HG02943 (cell line): Measurements from ENCODE around the gene WNT2B.

ENCODE experiments used
- ATAC-seq: cut with Tn5 transposase; IDR thresholded peaks from one replicate; pipeline ENCODE4 v1.9.1; 2021; ENCODE audit warnings: mild to moderate bottlenecking, low read depth, moderate library complexity; ENCODE audit not compliant: unreplicated experiment

The WNT2B gene

DNA sequence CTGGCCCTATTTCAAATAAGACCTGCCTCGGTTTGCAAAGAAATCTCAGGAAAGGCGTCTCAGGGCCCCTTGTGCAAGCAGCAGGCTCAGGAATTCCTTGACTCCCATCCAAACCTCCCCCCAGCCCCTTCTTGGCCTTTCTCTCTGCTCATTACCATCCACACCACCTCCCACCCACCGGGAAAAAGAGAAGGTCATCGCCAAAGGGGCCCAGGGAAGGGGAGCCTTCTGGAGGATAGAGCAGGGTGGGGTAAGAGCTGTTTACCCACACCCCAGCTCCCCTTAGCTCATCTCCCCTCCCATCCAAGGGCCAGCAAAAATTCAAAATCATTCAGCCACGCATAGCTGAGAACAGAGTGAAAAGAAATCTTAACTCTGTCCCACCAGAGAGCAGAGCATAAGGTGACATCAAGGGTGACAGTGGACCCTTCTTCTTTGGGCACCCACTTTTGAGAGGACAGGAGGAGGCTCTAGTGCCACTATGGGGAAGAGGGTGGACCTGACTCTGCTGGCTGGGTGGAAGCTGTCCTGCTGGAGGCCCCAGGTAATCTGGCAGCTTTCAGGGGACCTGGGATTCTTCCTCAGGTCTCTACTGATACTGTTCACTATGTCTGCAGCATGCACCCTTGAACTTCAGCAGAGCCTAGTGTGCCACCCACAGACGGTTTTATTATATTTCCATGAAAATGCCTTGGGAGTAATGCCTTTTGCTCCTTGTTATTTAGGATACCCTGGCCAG, 3.9 kb upstream of the WNT2B start:
- no peak for ATAC-seq

- ATAC-seq = no peak
Observed at GRCh38 chr1:112505400-112505785, 3.4 kb upstream of the WNT2B start.

- ATAC-seq = no peak
Observed at GRCh38 chr1:112505878-112506277, 2.9 kb upstream of the WNT2B start.

- no peak for ATAC-seq
Observed at GRCh38 chr1:112506306-112506705, 2.5 kb upstream of the WNT2B start.

- ATAC-seq = no peak
Observed at GRCh38 chr1:112506731-112507130, 2.0 kb upstream of the WNT2B start.

GRCh38 chr1:112507336-112507735, 1.4 kb upstream of the WNT2B start:
- no peak for ATAC-seq

DNA sequence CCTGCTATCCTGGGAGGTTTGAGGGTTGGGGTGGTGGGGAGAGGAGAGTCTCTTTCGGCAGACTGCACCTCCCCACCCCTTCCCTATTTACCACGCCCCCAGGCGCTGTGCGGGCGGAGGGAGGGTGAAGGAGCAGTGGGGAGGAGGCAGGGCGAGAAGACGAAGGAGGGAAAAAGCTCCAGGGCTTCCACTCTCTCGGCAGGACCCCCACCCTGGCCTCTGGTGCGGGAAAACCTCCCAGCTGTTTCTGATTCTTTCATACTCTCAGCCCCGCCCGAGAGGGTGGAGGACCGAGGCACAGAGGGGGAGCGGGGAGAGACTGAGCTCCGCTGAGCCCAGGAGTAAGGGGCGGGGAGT, 866 bp upstream of the WNT2B start:
- no peak for ATAC-seq

- no peak for ATAC-seq
Observed at GRCh38 chr1:112509005-112509659, 367 bp downstream of the WNT2B start.

- no peak for ATAC-seq
Observed at GRCh38 chr1:112509660-112510178, 954 bp downstream of the WNT2B start.

DNA sequence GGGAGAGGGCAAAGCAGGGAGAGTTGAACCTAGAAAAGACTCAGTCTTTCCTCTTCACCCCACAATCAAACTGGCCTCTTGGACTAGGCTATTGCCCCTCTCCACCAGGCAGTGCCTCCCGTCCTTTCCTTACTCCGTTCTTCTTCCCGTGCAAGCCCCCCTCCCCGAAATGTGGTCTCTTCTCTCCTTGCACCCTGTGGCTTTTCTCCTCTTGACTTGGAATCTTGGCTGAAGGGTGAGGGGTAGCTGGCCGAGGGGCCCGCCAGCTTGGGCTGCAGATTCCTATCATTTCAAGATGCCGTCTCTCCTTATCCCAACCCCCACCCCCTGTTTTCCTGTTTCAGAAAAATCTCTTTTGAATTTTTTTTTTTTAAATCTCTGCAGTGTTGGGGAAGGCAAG, 1.6 kb downstream of the WNT2B start:
- ATAC-seq = no peak

DNA sequence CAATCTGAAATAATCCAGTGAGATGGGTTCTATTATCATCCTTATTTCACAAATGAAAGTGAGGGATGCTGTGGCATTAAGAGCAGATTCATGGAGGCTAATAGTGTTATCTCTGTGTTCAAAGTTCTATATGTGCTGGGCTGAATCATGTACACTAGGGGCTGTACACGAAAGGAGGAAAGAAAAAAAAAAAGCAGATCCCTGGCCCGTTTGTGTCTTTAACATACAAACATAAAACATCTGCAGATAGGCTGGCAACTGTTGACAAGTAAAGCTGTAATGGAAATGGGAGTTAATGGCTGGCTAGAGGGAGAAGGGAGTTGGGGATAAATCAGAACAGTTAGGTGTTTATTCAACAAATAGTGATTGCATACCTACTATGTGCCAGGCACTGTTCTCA, 3.1 kb downstream of the WNT2B start:
- no peak for ATAC-seq

DNA sequence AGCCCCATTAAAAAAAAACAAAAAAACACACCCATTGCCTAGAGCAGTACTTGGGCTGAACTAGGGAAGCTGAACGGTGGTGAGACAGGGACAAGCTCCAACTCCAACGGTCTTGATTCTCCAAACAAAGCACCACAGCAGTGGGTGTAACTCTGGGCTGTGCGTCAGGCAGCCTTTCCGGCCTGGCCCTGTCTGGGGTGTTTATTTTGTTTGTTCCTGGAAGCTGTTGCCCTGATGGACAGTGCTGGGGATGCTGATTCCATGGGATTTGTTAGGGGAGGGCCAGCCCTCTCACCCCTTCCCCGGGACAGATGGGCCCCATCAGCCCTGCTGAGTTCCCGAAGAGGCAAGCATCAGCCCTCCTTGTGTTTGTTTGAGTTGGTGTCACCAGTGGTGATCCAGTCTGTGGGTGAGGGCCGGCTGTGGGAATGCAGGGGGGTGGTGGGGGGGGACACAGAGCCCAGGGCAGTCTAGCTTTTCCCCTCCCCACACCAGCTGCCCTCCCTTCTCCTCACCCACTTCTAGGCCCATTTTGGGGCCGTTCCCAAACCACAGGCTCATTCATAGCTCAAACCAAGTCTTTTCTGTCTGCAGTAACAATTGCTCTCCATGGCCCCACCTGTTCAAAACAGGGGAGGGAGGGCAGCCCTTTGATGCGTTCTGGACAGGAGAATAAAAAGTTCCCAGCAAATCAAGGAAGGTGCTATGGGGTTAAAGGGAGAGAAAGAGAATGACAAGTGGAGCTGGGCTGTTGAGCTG, 4.5 kb downstream of the WNT2B start:
- ATAC-seq = no peak

GRCh38 chr1:112514901-112515300, 6.1 kb downstream of the WNT2B start:
- no peak for ATAC-seq

GRCh38 chr1:112515311-112516009, 6.7 kb downstream of the WNT2B start:
- ATAC-seq = no peak

GRCh38 chr1:112516141-112516540, 7.4 kb downstream of the WNT2B start:
- no peak for ATAC-seq

- ATAC-seq = no peak
Observed at GRCh38 chr1:112517231-112517630, 8.5 kb downstream of the WNT2B start.

- ATAC-seq = no peak
Observed at GRCh38 chr1:112517646-112518045, 8.9 kb downstream of the WNT2B start.

GRCh38 chr1:112518186-112518585, 9.4 kb downstream of the WNT2B start:
- no peak for ATAC-seq

DNA sequence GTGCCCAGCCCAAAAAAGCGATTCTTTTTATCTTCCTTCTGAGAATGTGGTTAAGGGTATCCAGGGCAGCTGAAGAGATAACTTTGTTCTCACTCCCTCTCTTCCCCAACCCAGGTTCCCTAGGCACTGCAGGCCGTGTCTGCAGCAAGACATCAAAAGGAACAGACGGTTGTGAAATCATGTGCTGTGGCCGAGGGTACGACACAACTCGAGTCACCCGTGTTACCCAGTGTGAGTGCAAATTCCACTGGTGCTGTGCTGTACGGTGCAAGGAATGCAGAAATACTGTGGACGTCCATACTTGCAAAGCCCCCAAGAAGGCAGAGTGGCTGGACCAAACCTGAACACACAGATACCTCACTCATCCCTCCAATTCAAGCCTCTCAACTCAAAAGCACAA, 11.4 kb downstream of the WNT2B start:
- ATAC-seq = no peak

DNA sequence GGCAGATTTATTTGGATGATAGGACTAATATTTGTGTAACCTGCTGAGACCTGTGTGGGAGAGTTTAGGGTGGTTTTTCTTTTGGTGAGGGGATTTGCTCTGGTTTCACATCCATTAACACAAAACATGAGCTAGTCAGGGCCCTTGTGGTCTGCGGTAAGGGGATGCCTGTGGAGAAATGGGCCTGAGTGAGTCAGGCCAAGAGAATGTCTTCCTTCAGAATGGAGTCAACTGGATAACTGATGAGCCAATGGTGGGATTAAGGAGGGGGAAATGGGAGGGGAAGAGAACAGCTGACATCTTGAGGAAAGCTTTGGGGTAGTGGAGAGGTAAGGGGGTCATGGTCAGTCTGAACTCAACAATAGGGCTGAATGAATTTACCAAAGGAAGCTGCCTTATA, 13.9 kb downstream of the WNT2B start:
- no peak for ATAC-seq

DNA sequence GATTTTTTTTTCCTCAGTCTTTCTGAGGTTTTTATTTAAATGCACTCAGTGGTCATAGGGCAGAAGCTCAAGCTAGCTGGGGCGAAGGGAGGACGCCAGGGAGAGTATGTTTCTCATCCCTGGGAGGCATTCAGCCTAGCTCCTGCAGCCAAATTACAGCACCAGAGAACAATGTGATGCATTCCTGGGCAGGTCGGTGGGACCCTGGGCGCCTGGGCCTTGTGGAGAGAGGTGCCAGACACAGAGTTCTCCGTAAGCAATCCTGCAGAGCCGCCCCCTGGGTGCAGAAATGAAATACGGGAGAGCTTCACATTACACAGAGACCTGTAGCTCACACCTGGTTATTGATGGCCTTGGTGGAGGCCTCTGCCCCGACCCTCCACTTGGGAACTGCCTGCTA, 15.5 kb downstream of the WNT2B start:
- ATAC-seq = no peak
